Pancreas (tissue), 10 donors: ENCODE data around the gene CNTN5. TPM values are rescaled to one million over a fixed set of nuclear protein-coding genes. Genes with fewer than 3 reads are reported as not detected.

ENCODE experiments used
- ATAC-seq, 4 donors: fragments of 200-7000 bp; cut with Tn5 transposase; one replicate each; pipeline versions ENCODE4 v1.8.0 to v1.9.1; 2020; ENCODE audit warnings: mild to moderate bottlenecking in 4 of 4, moderate library complexity in 4 of 4
- DNase-seq, 6 donors: peaks; one replicate each; pipeline ENCODE4 v3.0.0-alpha.2; 2020
- FAIRE-seq: peaks from 2 replicates; lab custom pipeline; 2012; peaks lifted over from hg19 to GRCh38; lab: Jason Lieb, UNC
- H3K27ac ChIP-seq, 4 donors: fragments of 200-600 bp; sonication (generic); 1 replicate in 3 of 4; 2 replicates in 1 of 4; pipeline versions ENCODE4 v1.5.0 to v1.8.0; 2020
- H3K27me3 ChIP-seq, 4 donors: fragments of 200-600 bp; one replicate each; pipeline ENCODE4 v1.8.0; 2021
- H3K36me3 ChIP-seq, 3 donors: fragments of 200-600 bp; sonication (generic) in 1 of 3; one replicate each; pipeline versions ENCODE4 v1.5.0 to v1.8.0; 2020 to 2021
- H3K4me1 ChIP-seq, 3 donors: fragments of 200-600 bp; one replicate each; pipeline ENCODE4 v1.8.0; 2021
- H3K4me3 ChIP-seq, 4 donors: fragments of 200-600 bp; sonication (generic) in 2 of 4; one replicate each; pipeline versions ENCODE4 v1.5.0 to v1.8.0; 2020 to 2021
- H3K9me3 ChIP-seq, 4 donors: fragments of 200-600 bp; one replicate each; pipeline ENCODE4 v1.8.0; 2021
- WGBS, 2 donors: extraction: QIAGEN DNeasy Blood & Tissue Kit; methylation state at CpG; one replicate each; pipeline ENCODE4 v1.1.7; 2013; 5-methylcytosine and 5-hydroxymethylcytosine counted together
- intact Hi-C, 3 donors: fragments of 100-400 bp; cut with DNase I; formaldehyde crosslinking; loops; one replicate each; pipeline versions ENCODE4 v1.11.1 to v1.14.2; 2022
- polyA plus RNA-seq, 2 donors: library from polyadenylated mRNA; stranded (reverse); fragments of 200-250 nt; gene quantifications; one replicate each; pipeline ENCODE4 v1.2.3, GENCODE V29; 2013
- total RNA-seq, 6 donors: library from RNA; stranded (reverse); fragmentation: NEBNext Ultra II Directional in 4 of 6; extraction: Animal tissue kit (Norgen Biotek cat#: 25700) in 4 of 6; gene quantifications; one replicate each; pipeline versions ENCODE4 v1.2.1 to v1.2.4, GENCODE V29; 2021 to 2023
- TF ChIP-seq, protein P1 (sequence below), 4 donors: fragments of 200-600 bp; sonication (generic) in 3 of 4; IDR thresholded peaks; one replicate each; pipeline versions ENCODE4 v1.5.0 to v1.8.0; 2021; ENCODE audit warnings: antibody characterized with exemption in 4 of 4
- donor health status: healthy with polysubstance abuse.
- donor health status: DM: no; HTN: no; CAD: no; lungs with moderate emphysema.
- donor health status: DM: no; HTN: no; CAD: no.
- donor health status: control.
- donor health status: control.
- donor health status: Bipolar disorder and iron deficiency.
- donor health status: DM: yes; HTN: yes; CAD: no.
- donor health status: DM: no; HTN: no; CAD: no.
- donor health status: DM: no; HTN: no; CAD: no.
- donor health status: DM: yes; HTN: yes; CAD: no.

Gene CNTN5
- total and polyA plus RNA-seq, 8 donors: 0.11 to 1.2 (median 0.58) TPM

DNA sequence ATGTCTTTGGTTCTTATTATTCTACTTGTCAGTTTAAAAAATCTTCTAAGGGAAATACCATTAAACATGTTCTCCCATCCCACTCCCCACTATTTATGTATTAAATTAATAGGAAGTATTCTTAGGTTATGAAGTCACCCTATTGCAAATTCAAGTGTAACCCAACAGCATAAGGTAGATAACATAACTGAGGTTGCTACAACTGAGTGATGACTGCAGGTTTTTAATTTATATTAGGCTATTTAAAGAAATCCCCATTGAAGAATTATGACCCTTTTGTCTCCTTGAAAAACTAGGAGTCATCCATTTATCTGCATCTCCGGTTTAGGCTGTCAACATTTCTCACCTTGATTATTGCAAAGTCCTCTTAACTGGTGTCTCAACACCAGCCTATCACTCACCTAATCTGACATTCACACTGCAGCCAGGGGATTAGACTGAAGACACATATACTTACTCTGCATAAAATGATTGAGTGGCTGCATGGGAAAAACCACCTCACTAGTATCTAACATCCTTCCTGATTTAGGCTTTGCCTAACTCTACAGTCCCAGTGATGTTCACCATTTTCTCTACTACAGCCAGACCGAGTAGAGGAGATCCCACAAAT, 649.4 kb downstream of the CNTN5 start:
- TF ChIP-seq, protein P1, sequence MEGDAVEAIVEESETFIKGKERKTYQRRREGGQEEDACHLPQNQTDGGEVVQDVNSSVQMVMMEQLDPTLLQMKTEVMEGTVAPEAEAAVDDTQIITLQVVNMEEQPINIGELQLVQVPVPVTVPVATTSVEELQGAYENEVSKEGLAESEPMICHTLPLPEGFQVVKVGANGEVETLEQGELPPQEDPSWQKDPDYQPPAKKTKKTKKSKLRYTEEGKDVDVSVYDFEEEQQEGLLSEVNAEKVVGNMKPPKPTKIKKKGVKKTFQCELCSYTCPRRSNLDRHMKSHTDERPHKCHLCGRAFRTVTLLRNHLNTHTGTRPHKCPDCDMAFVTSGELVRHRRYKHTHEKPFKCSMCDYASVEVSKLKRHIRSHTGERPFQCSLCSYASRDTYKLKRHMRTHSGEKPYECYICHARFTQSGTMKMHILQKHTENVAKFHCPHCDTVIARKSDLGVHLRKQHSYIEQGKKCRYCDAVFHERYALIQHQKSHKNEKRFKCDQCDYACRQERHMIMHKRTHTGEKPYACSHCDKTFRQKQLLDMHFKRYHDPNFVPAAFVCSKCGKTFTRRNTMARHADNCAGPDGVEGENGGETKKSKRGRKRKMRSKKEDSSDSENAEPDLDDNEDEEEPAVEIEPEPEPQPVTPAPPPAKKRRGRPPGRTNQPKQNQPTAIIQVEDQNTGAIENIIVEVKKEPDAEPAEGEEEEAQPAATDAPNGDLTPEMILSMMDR (IDR thresholded peaks at IDR 0.05): no peak
- intact Hi-C loops: no loop called here
- Histone ChIP-seq H3K4me3 (no peak overlapping the region), H3K4me1 (no peaks in the 10 kb centered on the region), H3K27me3 (no peaks in the 10 kb centered on the region), H3K27ac (no peak overlapping the region), H3K36me3 (no peaks in the 10 kb centered on the region), H3K9me3 (no peaks in the 10 kb centered on the region)
- no peak for ATAC-seq
- 41 to 46% methylated on average over 2 of the region's 2 CpGs for WGBS, 2 donors
- no peak for FAIRE-seq
- no peak for DNase-seq

DNA sequence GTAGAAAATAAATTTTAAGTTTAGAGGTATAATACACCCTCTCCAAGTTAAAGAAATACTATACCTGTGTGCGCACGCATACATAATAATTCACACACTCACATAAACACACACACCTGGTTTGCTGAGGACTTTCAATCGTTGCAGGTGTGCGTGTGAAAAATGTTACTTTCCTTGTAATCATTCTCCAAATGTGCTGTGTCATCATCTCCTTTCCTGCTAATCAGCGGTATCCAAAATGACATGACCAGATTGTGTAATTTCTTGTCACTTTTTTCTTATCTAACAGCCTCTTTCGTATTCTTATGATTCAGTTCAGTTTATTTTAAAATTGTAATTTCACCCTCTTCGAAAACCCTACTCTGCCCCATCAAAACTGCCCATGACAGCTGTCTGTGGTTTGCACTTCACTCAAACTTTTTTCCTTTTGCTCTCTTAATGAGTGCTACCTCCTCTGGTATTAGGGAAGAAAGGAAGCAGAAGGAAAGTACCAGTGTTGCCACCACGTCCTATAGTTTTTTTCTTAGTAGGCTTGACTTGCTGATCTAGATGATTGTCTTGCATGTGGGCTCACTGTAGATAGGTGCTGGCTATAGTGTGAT, 651.2 kb downstream of the CNTN5 start:
- intact Hi-C loops: no loop called here
- Histone ChIP-seq H3K9me3 (no peaks in the 10 kb centered on the region), H3K36me3 (no peaks in the 10 kb centered on the region), H3K4me3 (no peak overlapping the region), H3K27ac (no peak overlapping the region), H3K4me1 (peaks cover 0 to 3% (median 0%) of the 10 kb centered on the region in 3 donors), H3K27me3 (no peaks in the 10 kb centered on the region)
- no peak for FAIRE-seq
- TF ChIP-seq, protein P1 (IDR thresholded peaks at IDR 0.05): no peak
- 52 to 58% methylated on average over 8 of the region's 8 CpGs for WGBS, 2 donors
- ATAC-seq: no peak
- DNase-seq: no peak

DNA sequence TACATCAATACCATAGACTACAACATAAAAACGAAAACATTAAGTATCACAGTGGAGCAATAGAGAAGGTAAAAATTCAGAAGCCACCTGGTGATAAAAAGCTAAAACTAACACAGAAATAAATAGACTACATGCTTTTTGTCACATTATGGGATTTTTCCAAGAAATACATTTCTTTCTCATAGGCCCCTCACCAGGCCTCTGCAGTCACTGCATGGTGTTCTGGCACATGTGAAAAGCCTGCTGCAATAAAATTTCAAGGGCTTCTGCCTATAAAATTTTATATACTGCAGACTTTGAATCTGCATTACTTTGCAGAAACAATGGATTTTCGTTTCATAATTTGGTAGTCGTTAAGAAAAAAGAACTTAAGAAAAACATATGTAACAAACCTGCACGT, 655.5 kb downstream of the CNTN5 start:
- intact Hi-C loops: no loop called here
- Histone ChIP-seq H3K27me3 (no peaks in the 10 kb centered on the region), H3K27ac (no peak overlapping the region), H3K36me3 (no peaks in the 10 kb centered on the region), H3K4me3 (no peak overlapping the region), H3K9me3 (no peaks in the 10 kb centered on the region), H3K4me1 (peaks cover 0 to 4% (median 0%) of the 10 kb centered on the region in 3 donors)
- WGBS, 2 donors: 63 to 70% methylated on average over 4 of the region's 4 CpGs
- ATAC-seq (no peak), DNase-seq (no peak), FAIRE-seq (no peak)
- TF ChIP-seq, protein P1 (IDR thresholded peaks at IDR 0.05): no peak

DNA sequence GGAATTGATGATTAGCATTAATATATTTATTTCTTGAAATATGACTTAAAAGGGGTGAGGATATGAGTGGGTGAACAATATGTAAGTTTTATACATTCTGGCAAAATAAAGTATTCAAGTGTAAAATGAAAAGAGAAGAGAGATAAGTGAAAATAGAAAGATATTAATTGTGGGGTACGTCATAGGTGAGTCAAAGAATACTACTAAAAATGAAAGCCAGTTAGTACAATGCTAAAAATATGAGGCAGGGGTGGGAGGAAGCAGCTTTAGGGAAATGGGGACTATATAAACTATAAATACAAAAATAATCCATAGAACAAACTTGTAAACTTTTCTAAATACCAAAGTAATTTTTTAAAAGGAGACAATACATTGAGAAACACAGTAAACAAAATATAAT, 661.4 kb downstream of the CNTN5 start:
- TF ChIP-seq, protein P1 (IDR thresholded peaks at IDR 0.05): no peak
- no peak overlapping the region for H3K4me3 ChIP-seq
- 72 to 84% methylated on average over 1 of the region's 1 CpG for WGBS, 2 donors
- H3K9me3 ChIP-seq: no peaks in the 10 kb centered on the region
- no peak overlapping the region for H3K27ac ChIP-seq
- DNase-seq (no peak), ATAC-seq (no peak), FAIRE-seq (no peak)
- no peaks in the 10 kb centered on the region for H3K36me3 ChIP-seq
- no peaks in the 10 kb centered on the region for H3K27me3 ChIP-seq
- intact Hi-C loops: no loop called here
- no peaks in the 10 kb centered on the region for H3K4me1 ChIP-seq

DNA sequence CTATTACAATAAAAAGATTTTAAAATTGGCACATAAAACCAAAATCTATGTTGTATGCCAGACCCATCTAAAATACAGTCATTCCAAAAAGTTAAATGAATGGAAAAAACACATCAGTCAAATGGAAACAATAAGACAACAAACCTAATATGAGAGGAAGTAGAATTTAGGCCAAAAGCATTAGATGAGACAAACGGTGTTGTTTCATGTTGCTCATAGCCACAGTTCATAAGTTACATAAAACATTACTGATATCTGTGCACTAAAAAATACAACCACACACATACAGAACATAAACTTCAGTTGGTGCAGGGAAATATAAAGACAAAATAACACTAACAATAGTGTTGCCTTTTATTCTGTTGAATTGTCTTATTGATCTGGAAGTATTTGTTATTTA, 661.9 kb downstream of the CNTN5 start:
- Histone ChIP-seq H3K27me3 (no peaks in the 10 kb centered on the region), H3K4me3 (no peak overlapping the region), H3K36me3 (no peaks in the 10 kb centered on the region), H3K27ac (no peak overlapping the region), H3K4me1 (no peaks in the 10 kb centered on the region), H3K9me3 (no peaks in the 10 kb centered on the region)
- intact Hi-C loops: no loop called here
- WGBS, 2 donors: 59 to 65% methylated on average over 1 of the region's 1 CpG
- TF ChIP-seq, protein P1 (IDR thresholded peaks at IDR 0.05): no peak
- ATAC-seq (no peak), DNase-seq (no peak), FAIRE-seq (no peak)
